Stomach smooth muscle (tissue), 2 donors: ENCODE results near the gene PSEN2.

Source experiments
- H3K27ac ChIP-seq: one replicate; pipeline ENCODE4 v1.7.0; 2013; ENCODE audit warnings: mild to moderate bottlenecking, low read length, inconsistent platforms
- H3K27me3 ChIP-seq, 2 donors: one replicate each; pipeline ENCODE4 v1.7.0; 2013; ENCODE audit warnings: low read length in 2 of 2; ENCODE audit not compliant: insufficient read depth in 2 of 2, control insufficient read depth in 1 of 2
- H3K36me3 ChIP-seq, 2 donors: one replicate each; pipeline ENCODE4 v1.7.0; 2013; ENCODE audit warnings: low read length in 2 of 2; ENCODE audit not compliant: control insufficient read depth in 2 of 2, insufficient read depth in 2 of 2
- H3K4me1 ChIP-seq: one replicate; pipeline ENCODE4 v1.7.0; 2013; ENCODE audit warnings: low read length; ENCODE audit not compliant: control insufficient read depth, insufficient read depth
- H3K4me3 ChIP-seq, 2 donors: one replicate each; pipeline ENCODE4 v1.7.0; 2013; ENCODE audit warnings: low read length in 2 of 2
- H3K9ac ChIP-seq, 2 donors: one replicate each; pipeline ENCODE4 v1.7.0; 2013; ENCODE audit warnings: low read length in 2 of 2, mild to moderate bottlenecking in 1 of 2
- H3K9me3 ChIP-seq, 2 donors: one replicate each; pipeline ENCODE4 v1.7.0; 2013; ENCODE audit warnings: low read length in 2 of 2; ENCODE audit not compliant: control insufficient read depth in 2 of 2
- donor health status: healthy.
- donor health status: Pancreatic carcinoma.

PSEN2 gene

GRCh38 chr1:226888021-226888420, 17.6 kb downstream of the PSEN2 start:
- Histone ChIP-seq H3K36me3 (peaks cover 45 to 51% of the 10 kb centered on the region in 2 donors), H3K9ac (no peak overlapping the region), H3K27ac (no peak overlapping the region), H3K4me3 (no peak overlapping the region), H3K4me1 (no peaks in the 10 kb centered on the region), H3K27me3 (no peaks in the 10 kb centered on the region), H3K9me3 (no peaks in the 10 kb centered on the region)

DNA sequence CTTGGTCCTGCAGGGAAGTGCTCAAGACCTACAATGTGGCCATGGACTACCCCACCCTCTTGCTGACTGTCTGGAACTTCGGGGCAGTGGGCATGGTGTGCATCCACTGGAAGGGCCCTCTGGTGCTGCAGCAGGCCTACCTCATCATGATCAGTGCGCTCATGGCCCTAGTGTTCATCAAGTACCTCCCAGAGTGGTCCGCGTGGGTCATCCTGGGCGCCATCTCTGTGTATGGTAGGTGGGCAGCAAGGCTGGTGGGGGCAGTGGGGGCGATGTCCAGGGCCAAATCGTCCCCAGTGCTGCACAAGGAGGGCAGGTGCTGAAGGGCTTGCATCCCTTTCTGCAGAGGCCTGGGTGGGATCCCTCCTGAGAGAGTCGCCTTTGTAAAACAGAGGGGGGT, 18.4 kb downstream of the PSEN2 start:
- Histone ChIP-seq H3K27me3 (no peaks in the 10 kb centered on the region), H3K9me3 (no peaks in the 10 kb centered on the region), H3K9ac (no peak overlapping the region), H3K27ac (no peak overlapping the region), H3K4me1 (no peaks in the 10 kb centered on the region), H3K36me3 (peaks cover 44 to 47% of the 10 kb centered on the region in 2 donors), H3K4me3 (no peak overlapping the region)

- Histone ChIP-seq H3K4me3 (no peak overlapping the region), H3K27ac (no peak overlapping the region), H3K9ac (no peak overlapping the region), H3K27me3 (no peaks in the 10 kb centered on the region), H3K9me3 (no peaks in the 10 kb centered on the region), H3K4me1 (no peaks in the 10 kb centered on the region), H3K36me3 (peaks cover 45 to 53% of the 10 kb centered on the region in 2 donors)
Measured at GRCh38 chr1:226889616-226890330, 19.4 kb downstream of the PSEN2 start.

- H3K4me3 ChIP-seq, result no peak overlapping the region
- H3K9me3 ChIP-seq, result no peaks in the 10 kb centered on the region
- H3K9ac ChIP-seq, result no peak overlapping the region
- peaks cover 52 to 59% of the 10 kb centered on the region in 2 donors for H3K36me3 ChIP-seq
- no peaks in the 10 kb centered on the region for H3K27me3 ChIP-seq
- no peaks in the 10 kb centered on the region for H3K4me1 ChIP-seq
- no peak overlapping the region for H3K27ac ChIP-seq
Measured at GRCh38 chr1:226890331-226891108, 20.1 kb downstream of the PSEN2 start.

- H3K36me3 ChIP-seq, result peaks cover 54 to 58% of the 10 kb centered on the region in 2 donors
- no peak overlapping the region for H3K4me3 ChIP-seq
- no peaks in the 10 kb centered on the region for H3K4me1 ChIP-seq
- H3K27ac ChIP-seq, result no peak overlapping the region
- no peak overlapping the region for H3K9ac ChIP-seq
- no peaks in the 10 kb centered on the region for H3K9me3 ChIP-seq
- no peaks in the 10 kb centered on the region for H3K27me3 ChIP-seq
Measured at GRCh38 chr1:226891346-226891745, 20.9 kb downstream of the PSEN2 start.

GRCh38 chr1:226891846-226892523, 21.6 kb downstream of the PSEN2 start:
- Histone ChIP-seq H3K4me1 (no peaks in the 10 kb centered on the region), H3K27me3 (no peaks in the 10 kb centered on the region), H3K4me3 (no peak overlapping the region), H3K9me3 (no peaks in the 10 kb centered on the region), H3K36me3 (peaks cover 53 to 59% of the 10 kb centered on the region in 2 donors), H3K9ac (no peak overlapping the region), H3K27ac (no peak overlapping the region)

GRCh38 chr1:226892524-226892875, 22.1 kb downstream of the PSEN2 start:
- H3K4me3 ChIP-seq, result no peak overlapping the region
- peaks cover 56 to 57% of the 10 kb centered on the region in 2 donors for H3K36me3 ChIP-seq
- no peaks in the 10 kb centered on the region for H3K27me3 ChIP-seq
- H3K9me3 ChIP-seq, result no peaks in the 10 kb centered on the region
- no peaks in the 10 kb centered on the region for H3K4me1 ChIP-seq
- H3K9ac ChIP-seq, result no peak overlapping the region
- no peak overlapping the region for H3K27ac ChIP-seq

DNA sequence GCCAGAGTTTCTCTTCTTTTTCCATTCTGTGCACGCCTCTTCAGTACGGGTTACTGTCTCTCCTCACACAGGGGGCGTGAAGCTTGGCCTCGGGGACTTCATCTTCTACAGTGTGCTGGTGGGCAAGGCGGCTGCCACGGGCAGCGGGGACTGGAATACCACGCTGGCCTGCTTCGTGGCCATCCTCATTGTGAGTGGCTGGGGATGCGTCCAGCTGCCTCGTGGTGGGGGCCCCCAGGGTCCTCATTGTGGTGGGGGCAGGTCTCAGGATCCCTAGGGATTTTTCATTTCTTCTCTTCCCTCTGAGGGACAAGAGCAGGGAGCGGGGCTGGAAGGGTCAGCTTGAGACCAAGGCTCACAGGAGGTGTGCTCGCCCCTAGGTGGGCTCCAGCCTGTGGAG, 23.5 kb downstream of the PSEN2 start:
- H3K4me3 ChIP-seq, result no peak overlapping the region
- H3K36me3 ChIP-seq, result peaks cover 46 to 48% of the 10 kb centered on the region in 2 donors

GRCh38 chr1:226894826-226895225, 24.4 kb downstream of the PSEN2 start:
- Histone ChIP-seq H3K27me3 (no peaks in the 10 kb centered on the region), H3K9me3 (no peaks in the 10 kb centered on the region), H3K36me3 (peaks cover 52 to 53% of the 10 kb centered on the region in 2 donors), H3K9ac (no peak overlapping the region), H3K4me3 (no peak overlapping the region), H3K4me1 (no peaks in the 10 kb centered on the region), H3K27ac (no peak overlapping the region)

More for the DNA sequence above, 23.5 kb downstream of the PSEN2 start:
- no peaks in the 10 kb centered on the region for H3K27me3 ChIP-seq
- no peaks in the 10 kb centered on the region for H3K9me3 ChIP-seq
- H3K27ac ChIP-seq, result no peak overlapping the region
- H3K9ac ChIP-seq, result no peak overlapping the region
- H3K4me1 ChIP-seq, result no peaks in the 10 kb centered on the region

GRCh38 chr1:226895644-226896043, 25.2 kb downstream of the PSEN2 start:
- H3K9ac ChIP-seq, result no peak overlapping the region
- no peaks in the 10 kb centered on the region for H3K4me1 ChIP-seq
- H3K27me3 ChIP-seq, result no peaks in the 10 kb centered on the region
- no peak overlapping the region for H3K27ac ChIP-seq
- peaks cover 52% of the 10 kb centered on the region in 2 donors for H3K36me3 ChIP-seq
- H3K4me3 ChIP-seq, result no peak overlapping the region
- H3K9me3 ChIP-seq, result no peaks in the 10 kb centered on the region
